Bronchial epithelial cell (primary cell): ENCODE data around the gene TMEM169. TPM values are rescaled to one million over a fixed set of nuclear protein-coding genes. Genes with fewer than 3 reads are reported as not detected.

Experiments used
- DNase-seq: peaks from one replicate; pipeline ENCODE4 v3.0.0-alpha.2; 2010; ENCODE audit warnings: low read depth
- FAIRE-seq: peaks from 2 replicates; lab custom pipeline; 2011; peaks lifted over from hg19 to GRCh38; lab: Jason Lieb, UNC
- H3K27me3 ChIP-seq: 2 replicates; pipeline ENCODE4 v1.5.1; 2011; ENCODE audit warnings: low read length; ENCODE audit not compliant: control insufficient read depth, insufficient read depth
- H3K36me3 ChIP-seq: 2 replicates; pipeline ENCODE4 v1.5.1; 2011; ENCODE audit warnings: low read length; ENCODE audit not compliant: control insufficient read depth, insufficient read depth
- H3K4me3 ChIP-seq: 2 replicates; pipeline ENCODE4 v1.5.1; 2011; ENCODE audit warnings: mild to moderate bottlenecking, low read depth, low read length, control low read depth
- total RNA-seq: library from RNA; depleted of rRNA; stranded (reverse); fragments of >200 nt; gene quantifications from 2 replicates; pipeline ENCODE4 v1.2.1, GENCODE V29; 2014
- TF ChIP-seq, protein P1 (sequence below): IDR thresholded peaks from 2 replicates; pipeline ENCODE4 v1.5.1; 2011; ENCODE audit warnings: mild to moderate bottlenecking, moderate library complexity, low read length, control low read depth, inconsistent platforms; ENCODE audit not compliant: insufficient read depth, severe bottlenecking

TMEM169 gene
- total RNA-seq, 1 donor from 2014 or later, result 0.26 TPM

DNA sequence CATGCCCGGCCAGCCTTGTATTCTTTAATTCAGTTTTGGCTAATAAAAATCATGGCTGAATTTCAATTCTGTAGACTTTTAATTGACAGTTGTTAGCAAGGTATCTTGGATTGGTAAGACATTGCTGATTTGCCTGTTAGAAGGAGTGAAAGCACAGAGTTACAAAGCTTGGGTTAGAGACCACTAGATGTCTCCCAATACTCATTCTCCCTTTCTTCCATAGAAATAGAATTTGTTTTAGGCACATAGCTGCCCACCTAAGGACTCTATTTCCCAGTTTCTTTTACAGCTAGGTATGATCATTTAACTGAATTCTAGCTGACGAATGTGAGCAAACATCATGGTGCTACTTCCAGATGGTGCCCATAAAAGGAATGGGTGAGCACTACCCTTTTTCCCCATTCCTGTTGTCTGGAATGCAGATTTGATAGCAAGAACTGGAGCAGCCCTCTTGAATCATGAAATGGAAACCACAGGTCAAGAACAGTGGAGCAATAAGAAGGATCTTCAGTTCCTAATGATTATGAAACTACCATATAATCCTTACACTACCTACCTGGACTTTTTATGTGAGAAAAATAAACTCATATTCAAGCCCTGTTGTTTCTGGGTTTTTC lies 17.6 kb upstream of the TMEM169 start:
- DNase-seq, result no peak
- no peak for FAIRE-seq
- Histone ChIP-seq H3K27me3 (no peaks in the 10 kb centered on the region), H3K4me3 (no peak overlapping the region), H3K36me3 (no peaks in the 10 kb centered on the region)
- TF ChIP-seq, protein P1, sequence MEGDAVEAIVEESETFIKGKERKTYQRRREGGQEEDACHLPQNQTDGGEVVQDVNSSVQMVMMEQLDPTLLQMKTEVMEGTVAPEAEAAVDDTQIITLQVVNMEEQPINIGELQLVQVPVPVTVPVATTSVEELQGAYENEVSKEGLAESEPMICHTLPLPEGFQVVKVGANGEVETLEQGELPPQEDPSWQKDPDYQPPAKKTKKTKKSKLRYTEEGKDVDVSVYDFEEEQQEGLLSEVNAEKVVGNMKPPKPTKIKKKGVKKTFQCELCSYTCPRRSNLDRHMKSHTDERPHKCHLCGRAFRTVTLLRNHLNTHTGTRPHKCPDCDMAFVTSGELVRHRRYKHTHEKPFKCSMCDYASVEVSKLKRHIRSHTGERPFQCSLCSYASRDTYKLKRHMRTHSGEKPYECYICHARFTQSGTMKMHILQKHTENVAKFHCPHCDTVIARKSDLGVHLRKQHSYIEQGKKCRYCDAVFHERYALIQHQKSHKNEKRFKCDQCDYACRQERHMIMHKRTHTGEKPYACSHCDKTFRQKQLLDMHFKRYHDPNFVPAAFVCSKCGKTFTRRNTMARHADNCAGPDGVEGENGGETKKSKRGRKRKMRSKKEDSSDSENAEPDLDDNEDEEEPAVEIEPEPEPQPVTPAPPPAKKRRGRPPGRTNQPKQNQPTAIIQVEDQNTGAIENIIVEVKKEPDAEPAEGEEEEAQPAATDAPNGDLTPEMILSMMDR, result no peak

DNA sequence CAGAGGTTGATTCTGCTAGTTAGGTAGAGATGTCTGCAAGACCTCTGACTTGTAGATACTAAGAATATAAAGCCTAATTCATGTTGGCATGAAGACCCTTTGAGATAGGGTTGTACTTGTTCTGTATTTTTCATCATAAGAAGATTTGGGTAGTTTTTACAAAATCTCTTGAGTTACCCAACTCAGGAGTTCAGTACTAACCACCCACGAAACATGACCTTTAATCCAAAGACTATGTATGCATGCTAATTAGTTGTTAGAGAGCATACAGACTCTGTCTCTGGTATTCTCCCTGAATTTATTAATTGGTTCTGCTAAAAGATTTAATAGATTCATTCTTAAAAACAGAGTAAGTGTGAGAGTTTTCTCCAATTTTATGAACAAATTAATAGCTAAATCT lies 17.1 kb upstream of the TMEM169 start:
- H3K4me3 ChIP-seq, result no peak overlapping the region
- TF ChIP-seq, protein P1, result no peak
- DNase-seq (no peak), FAIRE-seq (no peak)
- no peaks in the 10 kb centered on the region for H3K36me3 ChIP-seq
- H3K27me3 ChIP-seq, result no peaks in the 10 kb centered on the region

DNA sequence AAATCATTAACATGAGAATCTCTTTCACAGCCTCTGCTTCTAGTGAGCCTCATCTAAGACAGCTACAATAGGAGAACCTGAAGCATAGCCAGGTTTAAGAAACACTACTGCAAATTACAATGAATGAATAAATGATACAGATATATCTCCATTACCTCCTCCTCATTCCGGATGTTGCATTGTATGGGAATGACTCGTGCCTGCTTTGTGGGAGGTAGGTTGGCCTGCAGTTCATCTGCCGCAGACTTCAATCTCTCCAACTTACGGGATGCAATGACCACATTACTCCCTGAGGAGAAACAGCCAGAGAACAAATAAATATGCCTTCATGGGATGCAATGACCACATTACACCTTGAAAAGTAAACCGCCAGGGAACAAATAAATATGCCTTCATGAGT lies 15.5 kb upstream of the TMEM169 start:
- Histone ChIP-seq H3K27me3 (no peaks in the 10 kb centered on the region), H3K36me3 (no peaks in the 10 kb centered on the region), H3K4me3 (no peak overlapping the region)
- FAIRE-seq (no peak), DNase-seq (peak; percentile 19)
- TF ChIP-seq, protein P1, result no peak

DNA sequence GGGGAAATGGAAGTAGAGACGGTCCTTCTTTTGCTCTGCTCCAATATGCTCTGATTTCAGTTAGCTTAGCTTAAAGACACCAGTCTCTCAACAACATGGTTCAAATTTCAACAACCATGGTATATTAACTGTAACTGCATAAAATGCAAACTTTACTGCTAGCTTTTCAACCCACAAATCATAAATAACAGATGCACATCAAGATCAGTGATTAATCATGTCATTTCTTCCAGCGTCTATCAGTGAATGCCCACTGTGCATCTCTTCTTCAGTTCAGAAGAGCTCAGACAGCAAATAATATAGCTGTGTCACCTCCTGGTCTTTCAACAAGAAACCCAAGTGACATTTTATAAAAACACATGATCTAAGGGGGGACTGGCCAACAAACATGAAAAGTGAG lies 12.7 kb upstream of the TMEM169 start:
- TF ChIP-seq, protein P1, result no peak
- Histone ChIP-seq H3K27me3 (no peaks in the 10 kb centered on the region), H3K4me3 (no peak overlapping the region), H3K36me3 (no peaks in the 10 kb centered on the region)
- DNase-seq, result no peak
- FAIRE-seq, result no peak

DNA sequence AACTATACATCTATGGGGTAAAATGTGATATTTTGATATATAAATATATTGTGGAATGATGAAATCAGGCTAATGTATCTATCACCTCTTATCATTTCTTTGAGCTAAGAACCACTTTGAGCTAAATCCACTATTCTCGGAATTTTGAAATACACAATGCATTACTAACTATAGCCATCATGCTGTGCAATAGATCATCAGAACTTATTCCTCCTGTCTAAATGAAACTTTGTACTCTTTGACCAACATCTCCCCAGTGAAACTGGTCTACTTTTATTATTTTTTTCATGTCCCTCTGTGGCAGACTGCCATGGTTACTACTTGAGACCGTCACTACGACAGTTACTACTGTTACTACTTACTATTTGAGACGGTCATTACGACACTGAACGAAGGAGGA lies 11.5 kb upstream of the TMEM169 start:
- Histone ChIP-seq H3K4me3 (no peak overlapping the region), H3K27me3 (no peaks in the 10 kb centered on the region), H3K36me3 (no peaks in the 10 kb centered on the region)
- TF ChIP-seq, protein P1, result no peak
- FAIRE-seq (no peak), DNase-seq (no peak)
